Activated gamma-delta T cell (primary cell): ENCODE data around the gene ANO7.

Source experiments
- DNase-seq: peaks from one replicate; lab custom pipeline; 2025; lab: John Stamatoyannopoulos, UW

The ANO7 gene

DNA sequence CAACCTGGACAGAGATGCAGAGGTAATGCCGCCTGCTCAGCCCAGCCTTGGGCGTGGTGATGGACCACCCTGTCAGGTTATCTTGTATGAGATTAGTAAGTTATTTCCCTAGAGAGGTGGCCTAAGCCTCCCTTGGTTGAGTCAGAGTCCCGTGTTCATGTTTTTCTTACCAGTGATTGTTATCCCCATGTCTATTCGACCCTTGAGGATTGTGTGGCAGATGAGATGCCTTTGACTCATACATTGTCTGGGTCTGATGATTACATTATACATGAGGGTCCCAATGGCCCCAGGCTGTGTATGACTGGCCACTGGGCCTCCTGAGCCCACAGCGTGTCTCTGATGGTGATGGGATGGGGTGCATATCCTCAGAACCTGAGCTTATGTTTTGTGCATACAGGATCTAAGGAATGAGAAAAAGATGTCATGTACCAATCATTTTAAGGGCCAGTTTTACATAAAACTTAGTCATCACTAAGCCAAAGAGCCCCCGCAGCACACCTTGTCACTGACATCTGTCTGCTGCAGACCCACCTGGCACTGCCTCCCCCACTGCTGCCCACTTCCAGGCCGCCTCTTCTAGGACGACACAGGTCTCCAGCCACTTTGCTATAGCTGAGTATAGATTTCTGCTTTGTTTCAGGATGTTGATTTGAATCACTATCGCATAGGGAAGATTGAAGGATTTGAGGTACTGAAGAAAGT, 30.5 kb upstream of the ANO7 start:
- no peak for DNase-seq

DNA sequence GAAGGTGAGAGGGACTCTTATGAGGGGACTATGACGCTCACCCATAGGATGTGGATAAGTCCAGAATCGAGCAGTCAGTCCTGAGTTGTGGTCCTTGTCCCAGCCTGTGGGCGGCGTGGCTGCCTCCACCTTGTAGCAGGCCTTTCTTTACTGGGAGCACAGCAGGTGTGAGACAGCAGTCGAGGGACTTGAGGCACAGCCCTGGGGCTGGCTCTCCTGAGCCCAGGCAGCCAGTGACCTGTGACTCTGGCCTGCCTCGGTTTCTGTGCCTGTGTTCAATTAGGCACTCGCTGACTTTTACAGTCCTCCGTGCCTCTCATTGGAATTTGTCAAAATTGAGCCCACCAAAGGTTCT, 30.0 kb upstream of the ANO7 start:
- no peak for DNase-seq

DNA sequence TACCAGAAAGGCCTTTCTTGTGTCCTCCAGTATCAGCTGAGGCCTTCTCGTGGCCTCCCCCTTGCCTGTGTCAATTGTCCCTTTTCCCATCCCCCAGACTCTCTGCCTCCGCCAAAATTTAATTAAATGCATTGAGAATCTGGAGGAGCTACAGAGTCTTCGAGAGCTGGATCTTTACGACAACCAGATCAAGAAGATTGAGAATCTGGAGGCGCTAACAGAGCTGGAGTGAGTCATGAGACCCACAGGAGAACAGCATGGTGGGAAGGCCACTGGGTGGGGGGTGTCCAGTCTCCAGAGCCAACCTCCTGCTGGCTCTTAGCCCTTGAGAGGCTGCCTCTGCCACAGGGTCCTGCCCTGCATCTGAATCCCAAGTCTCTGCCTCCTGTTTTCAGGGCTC, 29.4 kb upstream of the ANO7 start:
- DNase-seq = no peak

DNA sequence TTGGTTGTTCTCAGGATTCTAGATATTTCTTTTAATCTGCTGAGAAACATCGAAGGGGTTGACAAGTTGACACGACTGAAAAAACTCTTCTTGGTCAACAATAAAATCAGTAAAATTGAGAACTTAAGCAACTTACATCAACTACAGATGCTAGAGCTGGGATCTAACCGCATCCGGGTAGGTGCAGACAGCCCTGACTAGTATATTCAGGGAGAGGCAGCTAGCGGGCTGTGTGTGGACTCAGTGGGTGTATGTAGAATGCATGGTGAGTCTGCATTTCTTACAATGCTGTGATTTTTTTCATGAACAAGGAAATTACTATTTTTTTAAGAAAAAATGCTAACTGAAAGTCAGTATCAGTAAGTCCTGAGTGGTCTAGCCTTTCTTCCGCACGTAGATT, 28.2 kb upstream of the ANO7 start:
- no peak for DNase-seq

DNA sequence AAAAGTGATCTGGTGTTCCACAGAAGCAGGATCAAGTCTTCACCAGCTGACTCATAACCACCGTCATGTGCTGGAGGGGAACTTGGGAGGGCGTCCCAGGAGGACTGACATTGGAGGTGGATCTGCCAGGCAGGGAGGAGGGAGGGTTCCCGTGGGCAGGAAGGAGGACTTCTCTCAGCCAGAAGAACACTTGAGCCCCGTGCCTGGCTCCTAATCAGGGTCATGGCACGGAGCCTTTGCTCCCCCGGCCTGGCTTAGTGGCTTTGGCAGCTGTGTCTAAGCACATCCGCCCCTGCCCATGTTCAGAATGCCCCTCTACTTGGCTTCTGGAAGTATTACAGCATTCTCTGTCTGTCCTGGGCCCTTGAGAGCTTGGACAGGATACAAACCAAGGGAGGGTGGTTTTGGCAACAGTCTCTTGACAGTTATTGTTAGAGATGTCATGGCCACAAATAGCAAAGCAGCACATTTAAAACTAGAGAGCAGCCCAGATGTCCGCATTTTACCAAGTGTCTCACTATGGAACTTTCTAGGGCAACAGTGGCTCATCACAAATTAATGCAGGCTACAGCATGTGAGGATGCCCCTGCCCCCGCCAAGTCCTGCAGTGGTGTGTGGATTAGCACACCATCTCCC, 26.7 kb upstream of the ANO7 start:
- no peak for DNase-seq

DNA sequence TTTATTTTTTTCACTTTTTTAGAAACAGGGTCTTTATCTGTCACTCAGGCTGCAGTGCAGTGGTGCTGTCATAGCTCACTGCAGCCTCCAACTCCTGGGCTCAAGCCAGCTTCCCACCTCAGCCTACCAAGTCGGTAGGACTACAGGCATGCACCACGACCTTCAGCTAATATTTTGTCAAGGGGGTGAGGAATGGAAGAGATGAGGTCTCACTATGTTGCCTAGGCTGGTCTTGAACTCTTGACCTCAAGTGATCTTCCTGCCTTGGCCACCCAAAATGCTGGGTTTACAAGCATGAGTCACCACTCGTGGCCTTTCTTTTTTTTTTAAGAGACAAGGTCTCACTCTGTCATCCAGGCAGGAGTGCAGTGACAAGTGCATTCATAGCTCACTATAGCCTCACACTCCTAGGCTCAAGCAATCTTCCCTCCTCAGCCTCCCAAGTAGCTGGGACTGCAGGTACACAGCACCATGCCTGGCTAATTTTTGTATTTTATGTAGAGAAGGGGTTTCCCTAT, 24.8 kb upstream of the ANO7 start:
- no peak for DNase-seq

DNA sequence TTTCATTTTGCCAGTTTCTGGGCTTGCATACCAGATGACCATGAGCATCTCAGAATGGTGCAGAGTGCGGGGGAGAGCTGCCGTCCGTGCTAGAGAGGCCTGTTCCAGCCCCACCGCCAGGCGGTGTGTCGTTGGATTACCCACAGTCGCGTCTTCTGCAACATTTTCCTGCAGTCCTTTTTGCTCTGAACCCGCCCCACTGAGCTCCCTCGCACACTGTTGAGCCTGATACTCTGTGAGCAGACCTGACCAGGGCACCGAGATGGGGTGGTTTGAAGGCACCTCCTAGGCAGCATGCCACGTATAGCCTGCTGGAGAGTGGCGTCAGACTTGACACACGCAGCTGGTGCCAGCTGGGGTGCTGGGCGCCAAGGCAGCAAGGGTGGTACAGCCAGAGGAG, 20.1 kb upstream of the ANO7 start:
- DNase-seq = no peak

DNA sequence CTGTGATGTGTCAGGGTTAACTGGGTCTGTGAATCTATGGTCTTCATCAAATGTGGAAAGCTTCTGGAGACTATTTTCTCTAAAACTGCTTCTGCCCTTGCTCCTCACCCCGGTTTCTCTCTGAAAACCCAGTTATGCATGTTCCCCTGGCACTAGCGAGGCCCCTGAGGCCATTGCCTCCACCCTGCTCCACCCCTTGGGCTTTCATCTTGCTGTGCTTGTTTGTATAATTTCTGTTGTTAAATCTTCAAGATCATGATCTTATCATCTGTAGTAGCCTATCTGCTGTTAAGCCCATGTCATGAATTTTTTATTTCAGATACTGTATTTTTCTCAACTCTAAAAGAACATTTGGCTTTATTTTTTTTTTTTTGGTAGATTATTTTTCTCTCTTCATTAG, 14.9 kb upstream of the ANO7 start:
- no peak for DNase-seq

DNA sequence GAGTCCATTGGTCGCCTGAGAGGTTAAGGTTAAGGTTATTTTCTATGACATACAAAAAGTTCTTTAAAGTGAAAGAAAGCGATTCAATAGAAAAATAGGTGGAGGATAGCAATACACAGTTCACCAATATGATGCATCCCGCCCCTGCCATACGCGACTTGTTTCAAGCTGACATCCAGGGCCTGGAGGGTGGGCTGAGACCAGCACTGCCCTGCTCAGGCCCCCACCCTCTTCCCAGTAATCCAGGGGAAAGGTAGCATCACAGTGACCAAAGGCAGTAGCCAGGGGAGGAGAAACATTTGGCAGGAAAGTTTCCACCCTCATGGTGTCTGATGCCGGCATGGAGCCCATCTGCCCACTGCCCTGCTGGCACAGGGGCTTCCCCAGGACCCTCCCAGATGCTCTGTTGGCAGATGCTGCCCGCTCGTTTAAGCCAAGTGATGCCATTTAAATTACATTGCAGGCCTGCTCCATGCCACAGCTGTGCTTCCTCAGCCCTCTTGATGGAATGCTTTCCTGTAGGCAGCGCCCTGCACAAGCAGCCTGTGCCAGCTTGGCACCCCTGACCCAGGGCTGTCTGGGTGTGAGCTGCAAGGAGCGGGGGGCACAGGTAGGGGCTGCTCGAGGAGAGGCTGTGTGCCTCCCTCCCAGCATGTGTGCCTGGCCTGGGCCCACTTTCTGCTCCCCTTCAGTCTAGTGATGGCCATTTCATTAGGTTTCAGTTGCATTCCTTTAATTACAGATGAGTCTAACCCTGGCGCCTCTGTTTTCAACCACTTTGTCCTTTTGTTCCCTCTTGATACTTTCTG, 10.7 kb upstream of the ANO7 start:
- DNase-seq = no peak

DNA sequence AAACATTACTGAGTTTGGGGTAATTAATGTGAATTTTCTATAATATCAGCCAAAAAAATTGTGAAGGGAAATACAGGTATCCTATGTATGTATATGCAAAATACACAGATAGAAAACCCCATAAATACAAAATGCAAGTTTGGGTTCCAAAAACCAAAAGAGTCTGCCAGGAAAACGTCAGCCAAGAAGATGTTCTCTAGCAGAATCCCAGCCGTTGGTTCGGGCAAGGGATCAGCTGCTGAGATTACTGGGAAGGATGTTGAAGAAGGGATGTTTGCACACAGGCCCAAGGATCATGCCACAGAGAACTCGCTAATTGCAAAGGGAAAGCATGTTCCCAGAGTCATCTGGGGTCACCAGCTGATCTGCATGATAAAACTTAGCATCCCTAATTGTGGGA, 9.5 kb upstream of the ANO7 start:
- DNase-seq = no peak

DNA sequence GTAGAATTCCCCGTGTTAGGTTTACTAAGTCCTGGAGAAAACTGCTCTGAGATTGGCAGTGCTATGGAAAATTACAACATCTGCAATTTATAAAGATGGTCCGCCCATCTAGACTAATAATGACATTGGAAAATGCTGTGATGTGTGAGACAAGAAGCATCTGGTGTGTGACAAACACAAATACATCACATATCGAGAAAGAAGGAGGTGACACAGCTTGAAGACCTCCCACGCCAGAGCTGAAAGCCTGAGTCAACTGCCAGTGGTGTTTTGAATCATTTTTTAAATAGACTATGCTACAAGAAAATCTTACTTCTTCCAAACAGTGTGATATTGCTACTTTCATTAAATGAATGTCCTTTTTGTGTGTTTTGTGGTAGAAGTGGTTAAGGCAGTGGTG, 8.6 kb upstream of the ANO7 start:
- DNase-seq = no peak

DNA sequence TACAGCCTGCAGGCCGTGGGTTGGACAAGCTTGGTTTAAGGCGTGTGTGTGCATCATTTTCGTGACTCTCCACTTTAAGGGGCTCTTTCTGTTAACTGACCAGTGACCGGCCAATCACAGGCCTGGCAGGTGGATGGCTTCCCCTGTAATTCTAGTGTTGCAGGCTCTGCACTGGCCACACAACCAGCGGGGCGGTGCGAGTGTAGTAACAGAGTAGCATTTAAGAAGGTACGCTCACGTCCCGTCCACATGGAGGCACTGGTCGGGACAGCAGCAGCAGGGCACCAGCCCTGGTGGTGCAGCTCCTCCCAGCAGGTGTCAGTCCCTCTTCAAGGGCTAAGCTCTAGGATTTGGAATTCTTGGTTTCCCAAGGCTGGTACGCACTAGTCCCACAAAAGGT, 8.0 kb upstream of the ANO7 start:
- no peak for DNase-seq

DNA sequence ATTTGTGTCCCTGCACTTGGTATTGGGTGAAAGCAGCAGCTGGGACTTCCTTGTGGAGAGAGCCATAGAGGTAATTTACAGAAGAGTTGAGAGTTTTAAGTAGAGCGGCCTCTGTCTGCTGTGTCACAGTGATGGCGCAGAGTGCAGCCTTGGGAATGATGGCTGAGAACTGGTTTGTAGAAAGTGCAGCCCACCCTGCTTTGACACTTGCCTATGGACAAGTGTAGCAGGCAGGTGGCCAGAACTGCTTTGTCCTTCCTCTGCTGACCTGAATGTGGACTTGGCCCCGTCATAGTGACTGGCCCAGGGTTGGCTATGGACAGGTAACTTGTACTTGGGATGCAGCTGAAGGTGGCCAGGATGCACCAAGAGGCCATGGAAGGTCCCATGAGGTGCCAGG, 6.4 kb upstream of the ANO7 start:
- no peak for DNase-seq

DNA sequence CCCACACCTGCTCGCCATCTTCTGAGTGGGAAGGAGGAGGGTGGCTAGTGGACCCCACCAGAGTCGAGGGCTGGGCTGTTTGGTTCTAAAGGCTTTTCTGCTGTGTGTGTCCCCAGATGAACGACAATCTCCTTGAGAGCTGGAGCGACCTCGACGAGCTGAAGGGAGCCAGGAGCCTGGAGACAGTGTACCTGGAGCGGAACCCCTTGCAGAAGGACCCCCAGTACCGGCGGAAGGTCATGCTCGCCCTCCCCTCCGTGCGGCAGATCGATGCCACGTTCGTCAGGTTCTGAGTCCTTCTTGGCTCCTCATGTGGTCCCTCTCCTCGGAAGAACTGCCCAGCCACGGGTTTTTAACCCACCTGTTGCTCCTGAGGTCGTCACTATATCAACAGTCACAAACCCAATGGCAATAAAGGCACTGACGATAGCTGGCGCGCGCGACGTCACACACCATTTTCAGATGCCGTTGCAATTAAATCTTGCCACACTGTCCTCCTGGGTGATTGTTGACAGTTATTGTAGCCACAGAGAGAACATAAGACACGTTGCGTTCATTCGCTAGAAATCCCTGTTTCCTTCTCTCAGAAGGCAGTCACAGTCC, 5.8 kb upstream of the ANO7 start:
- no peak for DNase-seq

DNA sequence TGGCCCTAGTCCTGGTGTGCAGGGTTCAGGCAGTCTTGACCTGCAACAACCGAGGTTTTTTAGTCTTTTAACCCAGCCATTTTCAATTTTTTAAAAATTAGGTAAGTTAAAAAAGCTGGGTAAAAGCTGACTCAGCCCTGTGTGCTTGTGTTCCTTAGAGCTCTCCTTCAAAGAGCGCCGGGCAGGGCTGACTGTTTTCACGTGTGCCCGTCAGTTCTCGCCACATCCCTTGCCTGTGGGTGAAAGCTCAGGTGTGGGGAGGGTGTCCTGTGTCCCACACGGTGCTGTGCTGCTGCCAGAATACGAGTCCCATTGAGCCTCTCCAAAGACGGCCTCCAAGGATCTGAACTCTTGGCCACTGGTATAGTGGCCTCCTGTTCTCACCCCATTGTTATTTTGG, 5.3 kb upstream of the ANO7 start:
- no peak for DNase-seq

DNA sequence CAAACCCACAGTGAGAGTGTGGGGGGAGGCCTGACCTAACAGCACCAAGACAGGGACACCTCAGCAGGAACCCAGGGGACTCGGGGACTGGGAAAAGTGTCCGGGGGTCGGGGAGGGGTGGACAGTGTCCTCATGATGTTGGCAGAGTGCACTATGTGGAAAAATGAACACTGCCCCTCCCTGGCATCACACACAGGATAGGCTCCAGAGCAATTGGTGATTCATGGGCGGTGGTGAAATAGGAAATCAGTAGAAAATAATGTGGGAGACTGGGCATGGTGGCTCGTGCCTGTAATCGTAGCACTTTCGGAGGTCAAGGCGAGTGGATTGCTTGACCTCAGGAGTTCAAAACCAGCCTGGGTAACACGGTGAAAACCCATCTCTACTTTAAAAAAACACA, 3.6 kb upstream of the ANO7 start:
- no peak for DNase-seq

DNA sequence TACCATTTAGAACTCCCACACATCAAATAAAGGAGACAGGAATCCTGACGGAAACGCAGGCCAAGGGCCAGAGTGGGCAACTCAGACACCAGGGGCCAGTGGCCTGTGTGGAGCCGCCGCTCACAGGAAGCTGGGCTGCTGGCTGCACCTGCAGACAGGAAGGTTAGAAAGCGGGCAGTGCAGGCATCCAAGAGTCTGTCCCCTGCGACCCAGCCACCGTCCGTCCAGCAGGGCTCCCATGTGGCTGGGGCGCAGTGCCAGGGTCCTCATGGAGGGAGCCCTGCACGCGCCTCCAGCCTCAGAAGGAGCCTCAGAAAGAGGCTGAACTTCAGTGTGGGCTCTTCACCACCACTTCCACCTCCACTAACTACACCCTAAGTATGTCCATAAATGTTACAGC, 2.5 kb upstream of the ANO7 start:
- DNase-seq = no peak

DNA sequence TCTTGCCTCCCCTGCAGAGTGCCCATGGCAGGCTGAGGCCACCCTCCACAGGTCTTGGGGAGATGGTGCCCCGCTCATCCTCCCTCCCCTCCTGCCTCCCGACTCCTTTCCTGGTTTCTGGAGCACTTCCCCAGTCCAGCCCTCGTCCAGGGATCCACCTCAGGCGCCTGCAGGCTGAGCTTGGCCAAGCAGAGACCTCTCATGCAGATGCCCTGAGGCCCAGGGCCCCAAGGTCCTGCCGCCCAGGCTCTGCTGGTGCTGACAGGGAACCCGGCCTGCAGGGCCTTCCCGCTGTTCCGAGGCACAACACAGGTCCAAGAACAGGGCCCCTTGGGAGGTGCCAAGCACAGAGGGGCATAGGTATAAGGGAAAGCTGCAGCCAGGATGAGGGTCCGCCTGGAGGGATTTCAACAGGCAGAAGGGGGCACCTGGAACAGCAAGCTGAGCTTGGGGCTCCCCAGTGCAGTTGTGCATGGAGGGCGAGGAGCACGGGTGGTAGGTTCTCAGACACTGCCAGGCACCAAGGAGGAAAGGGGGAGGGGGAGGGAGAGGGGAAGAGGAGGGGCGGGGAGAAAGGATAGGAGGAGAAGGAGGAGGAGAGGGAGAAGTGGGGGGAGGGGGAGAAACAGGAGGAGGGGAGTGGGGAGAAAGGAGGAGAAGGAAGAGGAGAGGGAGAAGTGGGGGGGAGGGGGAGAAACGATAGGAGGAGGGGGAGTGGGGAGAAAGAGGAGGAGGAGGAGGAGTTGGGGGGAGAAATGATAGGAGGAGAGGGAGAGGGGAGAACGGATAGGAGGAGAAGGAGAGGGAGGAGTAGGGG, 1.2 kb upstream of the ANO7 start:
- no peak for DNase-seq

DNA sequence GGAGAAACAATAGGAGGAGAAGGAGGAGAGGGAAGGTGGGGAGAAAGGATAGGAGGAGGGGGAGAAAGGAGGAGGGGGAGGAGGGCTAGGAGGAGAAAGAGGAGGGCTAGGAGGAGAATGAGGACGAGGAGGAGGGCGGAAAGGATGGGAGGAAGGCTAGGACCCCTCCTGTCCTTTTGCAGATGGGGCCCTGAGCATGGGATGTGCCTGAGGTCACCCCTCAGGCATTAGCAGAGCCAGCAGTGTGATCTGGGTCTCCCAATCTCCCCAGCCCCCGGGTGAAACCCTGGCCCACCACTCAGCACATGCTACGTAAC, 601 bp upstream of the ANO7 start:
- no peak for DNase-seq

DNA sequence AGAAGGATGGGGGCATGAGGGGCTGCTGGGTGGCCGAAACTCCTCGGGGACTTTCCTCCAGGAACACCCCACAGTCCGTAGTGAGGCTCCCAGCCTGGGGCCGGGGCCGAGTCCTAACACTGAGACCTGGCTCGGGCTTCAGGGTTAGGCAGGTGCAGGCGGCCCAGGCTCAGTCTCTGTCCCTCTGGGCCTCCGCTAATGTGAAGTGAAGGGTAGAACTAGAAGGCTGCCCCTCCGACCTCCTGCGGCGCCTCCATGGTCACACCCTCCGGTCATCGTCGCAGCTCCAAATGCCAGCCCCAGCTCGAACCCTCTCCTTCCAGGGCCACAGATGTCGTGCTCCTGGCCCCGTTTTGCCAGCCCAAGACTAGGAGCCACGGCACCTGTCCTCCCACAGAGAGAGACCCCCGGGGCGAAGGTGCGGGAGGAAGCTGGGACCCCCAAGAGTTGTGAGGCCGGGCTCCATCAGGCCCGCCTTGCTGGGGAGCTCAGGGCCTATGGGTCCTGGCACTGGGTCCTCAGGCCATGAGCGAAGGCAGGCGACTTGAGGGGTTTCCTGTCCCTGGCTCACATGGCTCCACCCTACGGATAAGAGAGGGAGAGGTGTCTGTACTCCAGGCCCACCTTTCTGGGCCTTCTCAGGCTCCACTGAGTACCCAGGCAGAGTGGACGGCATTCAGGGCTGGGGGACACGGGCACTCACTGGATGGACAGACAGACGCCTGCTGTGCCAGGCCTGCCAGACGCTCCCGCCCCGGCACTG, 797 bp downstream of the ANO7 start:
- DNase-seq = no peak

DNA sequence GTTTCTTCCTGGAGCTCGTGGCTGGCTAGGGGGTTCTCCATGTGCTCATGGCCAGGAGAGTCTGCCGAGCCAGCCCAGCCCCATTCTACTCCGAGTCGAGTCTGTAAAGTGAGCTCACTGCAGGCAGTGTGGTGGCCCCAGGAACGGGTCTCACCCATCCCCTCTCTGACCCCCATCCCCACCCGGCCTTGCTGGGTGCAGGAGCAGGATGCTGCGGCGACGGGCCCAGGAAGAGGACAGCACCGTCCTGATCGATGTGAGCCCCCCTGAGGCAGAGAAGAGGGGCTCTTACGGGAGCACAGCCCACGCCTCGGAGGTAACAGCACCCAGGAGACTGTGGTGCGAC, 1.4 kb downstream of the ANO7 start:
- DNase-seq = no peak
